ENCODE data around the gene TMIGD1. TPM values are rescaled to one million over a fixed set of nuclear protein-coding genes. Genes with fewer than 3 reads are reported as not detected.

Gene TMIGD1
- total RNA-seq, 1 donor from 2014 or later, result not detected

- intact Hi-C loops (cut with micrococcal nuclease), result loop anchor here (1.0 to 5.0 kb wide), 6 partner anchors 44 to 309 kb away; partner anchors contain the start of gene GOSR1
These were observed 2.7 kb upstream of the TMIGD1 start for GRCh38 chr17:30336369-30337171.

GRCh38 chr17:30334421-30334820, 564 bp upstream of the TMIGD1 start:
- intact Hi-C loops (cut with micrococcal nuclease), result no loop called here

GRCh38 chr17:30332057-30332542, 1.8 kb downstream of the TMIGD1 start:
- intact Hi-C loops (cut with micrococcal nuclease), result loop anchor here (1.0 kb wide), 1 partner anchor 31 kb away; no protein-coding TSS in a partner anchor

GRCh38 chr17:30326809-30327208, 7.0 kb downstream of the TMIGD1 start:
- intact Hi-C loops (cut with micrococcal nuclease), result no loop called here

GRCh38 chr17:30324723-30325122, 9.1 kb downstream of the TMIGD1 start:
- intact Hi-C loops (cut with micrococcal nuclease), result no loop called here

- intact Hi-C loops (cut with micrococcal nuclease), result no loop called here
These were observed 9.9 kb downstream of the TMIGD1 start for GRCh38 chr17:30323895-30324319.

GRCh38 chr17:30323262-30323894, 10.5 kb downstream of the TMIGD1 start:
- intact Hi-C loops (cut with micrococcal nuclease), result no loop called here

- intact Hi-C loops (cut with micrococcal nuclease), result no loop called here
These were observed 12.5 kb downstream of the TMIGD1 start for GRCh38 chr17:30321314-30321713.

- intact Hi-C loops (cut with micrococcal nuclease), result no loop called here
These were observed 15.7 kb downstream of the TMIGD1 start for GRCh38 chr17:30318155-30318554.

GRCh38 chr17:30316736-30317135, 17.1 kb downstream of the TMIGD1 start:
- intact Hi-C loops (cut with micrococcal nuclease), result no loop called here

GRCh38 chr17:30315106-30315505, 18.8 kb downstream of the TMIGD1 start:
- intact Hi-C loops (cut with micrococcal nuclease), result no loop called here

- intact Hi-C loops (cut with micrococcal nuclease), result no loop called here
These were observed 19.4 kb downstream of the TMIGD1 start for GRCh38 chr17:30314474-30314873.

GRCh38 chr17:30312226-30312625, 21.6 kb downstream of the TMIGD1 start:
- intact Hi-C loops (cut with micrococcal nuclease), result no loop called here

- intact Hi-C loops (cut with micrococcal nuclease), result no loop called here
These were observed 23.3 kb downstream of the TMIGD1 start for GRCh38 chr17:30310562-30310961.

GRCh38 chr17:30309591-30309990, 24.3 kb downstream of the TMIGD1 start:
- intact Hi-C loops (cut with micrococcal nuclease), result no loop called here

GRCh38 chr17:30308406-30308805, 25.5 kb downstream of the TMIGD1 start:
- intact Hi-C loops (cut with micrococcal nuclease), result no loop called here

- intact Hi-C loops (cut with micrococcal nuclease), result no loop called here
These were observed 29.1 kb downstream of the TMIGD1 start for GRCh38 chr17:30304778-30305177.

- intact Hi-C loops (cut with micrococcal nuclease), result no loop called here
These were observed 31.6 kb downstream of the TMIGD1 start for GRCh38 chr17:30302241-30302640.

GRCh38 chr17:30300818-30301217, 33.0 kb downstream of the TMIGD1 start:
- intact Hi-C loops (cut with micrococcal nuclease), result no loop called here

GRCh38 chr17:30299000-30299399, 34.9 kb downstream of the TMIGD1 start:
- intact Hi-C loops (cut with micrococcal nuclease), result no loop called here

GRCh38 chr17:30297715-30298114, 36.1 kb downstream of the TMIGD1 start:
- intact Hi-C loops (cut with micrococcal nuclease), result no loop called here

GRCh38 chr17:30296499-30297080, 37.3 kb downstream of the TMIGD1 start:
- intact Hi-C loops (cut with micrococcal nuclease), result no loop called here

All from T-helper 1 cell treated with Interleukin-12 subunit alpha and Interleukin-12 subunit beta and Interleukin-4 antibody, amounts not matched to agents 30 ng/mL and 1 ng/mL, for 36 hours (primary cell).